HG03196 (cell line): ENCODE results near the gene CCNG1.
A peak's percentile ranks its signal among the peaks of the same experiment; 100 is the strongest.
"Not testable (repeated sequence)": the region's sequence is repeated elsewhere in the genome, so short reads cannot be mapped to it uniquely, and the experiment has no call there.

Source experiments
- ATAC-seq: cut with Tn5 transposase; IDR thresholded peaks from one replicate; pipeline ENCODE4 v1.9.1; 2021; ENCODE audit not compliant: unreplicated experiment

The CCNG1 gene

GRCh38 chr5:163440954-163441353, 3.6 kb downstream of the CCNG1 start:
- ATAC-seq: no peak

- no peak for ATAC-seq
Measured at GRCh38 chr5:163444526-163444925, 7.1 kb downstream of the CCNG1 start.

DNA sequence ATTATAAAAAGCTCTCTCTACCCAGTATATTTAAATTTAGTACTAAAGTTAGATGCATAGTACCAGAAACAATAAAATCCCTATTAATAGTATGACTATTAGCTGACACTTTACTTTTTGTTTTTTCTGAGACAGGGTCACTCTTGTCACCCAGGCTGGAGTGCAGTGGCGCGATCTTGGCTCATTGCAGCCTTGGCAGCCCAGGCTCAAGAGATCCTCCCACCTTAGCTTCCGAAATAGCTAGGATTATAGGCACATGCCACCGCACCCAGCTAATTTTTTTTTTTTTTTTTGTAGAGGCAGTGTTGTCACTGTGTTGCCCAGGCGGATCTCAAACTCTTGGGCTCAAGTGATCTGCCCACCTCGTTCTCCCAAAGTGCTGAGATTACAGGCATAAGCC, 8.0 kb downstream of the CCNG1 start:
- no peak for ATAC-seq

DNA sequence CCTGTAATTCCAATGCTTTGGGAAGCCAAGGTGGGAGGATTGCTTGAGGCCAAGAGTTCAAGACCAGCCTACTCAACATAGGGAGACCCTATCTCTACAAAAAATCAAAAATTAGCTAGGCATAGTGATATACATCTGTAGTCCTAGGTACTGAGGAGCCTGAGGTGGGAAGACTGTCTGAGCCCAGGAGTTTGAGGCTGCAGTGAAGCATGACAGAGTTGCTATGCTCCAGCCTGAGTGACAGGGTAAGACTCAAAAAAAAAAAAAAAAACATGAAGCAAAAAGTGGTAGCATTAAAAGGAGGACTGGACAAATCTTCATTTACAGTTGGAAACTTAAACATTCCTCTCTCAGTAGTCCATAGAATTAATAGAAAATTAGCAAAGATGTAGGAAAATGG, 9.8 kb downstream of the CCNG1 start:
- no peak for ATAC-seq

DNA sequence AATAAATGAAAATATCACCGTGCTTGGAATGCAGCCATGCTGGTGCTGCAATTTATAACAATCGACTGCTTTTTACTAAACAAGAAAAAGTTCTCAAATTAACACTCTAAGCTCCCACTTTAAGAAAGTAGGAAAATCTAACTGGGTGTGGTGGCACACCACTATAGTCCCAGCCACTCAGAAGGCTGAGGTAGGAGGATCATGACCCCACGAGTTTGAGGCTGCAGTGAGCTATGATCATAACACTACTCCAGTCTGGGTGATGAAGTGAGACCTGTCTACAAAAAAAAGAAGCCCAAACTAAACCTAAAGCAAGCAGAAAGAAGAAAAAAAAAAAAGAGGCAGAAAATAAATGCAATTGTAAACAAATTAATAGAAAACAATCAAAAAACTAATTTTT, 10.5 kb downstream of the CCNG1 start:
- no peak for ATAC-seq

GRCh38 chr5:163448491-163448890, 11.1 kb downstream of the CCNG1 start:
- ATAC-seq: no peak

DNA sequence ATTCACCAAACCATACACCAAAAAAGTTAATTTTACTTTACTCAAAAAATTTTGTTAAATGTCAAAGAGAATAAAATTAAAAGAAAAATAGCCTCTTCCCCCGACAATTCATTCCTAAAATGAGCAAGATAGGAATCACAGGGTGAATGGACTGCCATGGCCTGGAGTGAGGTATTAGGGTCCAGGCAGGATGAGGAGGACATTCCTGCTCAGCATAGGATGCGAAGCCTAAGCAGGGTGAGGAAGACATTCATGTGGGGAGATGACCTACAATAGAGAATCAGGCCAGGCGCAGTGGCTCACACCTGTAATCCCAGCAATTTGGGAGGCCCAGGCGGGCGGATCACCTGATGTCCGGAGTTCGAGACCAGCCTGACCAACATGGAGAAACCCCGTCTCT, 14.1 kb downstream of the CCNG1 start:
- no peak for ATAC-seq

- no peak for ATAC-seq
Measured at GRCh38 chr5:163453705-163454104, 16.3 kb downstream of the CCNG1 start.

DNA sequence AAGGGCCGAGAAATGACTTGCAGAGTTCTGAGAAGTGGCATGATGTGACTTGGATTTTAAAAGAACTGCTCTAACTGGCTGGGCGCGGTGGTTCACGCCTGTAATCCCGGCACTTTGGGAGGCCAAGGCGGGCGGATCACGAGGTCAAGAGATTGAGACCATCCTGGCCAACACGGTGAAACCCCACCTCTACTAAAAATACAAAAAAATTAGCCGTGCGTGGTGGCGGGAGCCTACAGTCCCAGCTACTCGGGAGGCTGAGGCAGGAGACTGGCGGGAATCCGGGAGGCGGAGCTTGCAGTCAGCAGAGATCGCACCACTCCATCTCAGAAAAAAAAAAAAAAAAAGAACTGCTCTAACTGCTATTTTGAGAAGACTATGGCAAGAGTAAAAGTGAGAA, 18.0 kb downstream of the CCNG1 start:
- not testable (repeated sequence) for ATAC-seq

- no peak for ATAC-seq
Measured at GRCh38 chr5:163456029-163456589, 18.7 kb downstream of the CCNG1 start.

DNA sequence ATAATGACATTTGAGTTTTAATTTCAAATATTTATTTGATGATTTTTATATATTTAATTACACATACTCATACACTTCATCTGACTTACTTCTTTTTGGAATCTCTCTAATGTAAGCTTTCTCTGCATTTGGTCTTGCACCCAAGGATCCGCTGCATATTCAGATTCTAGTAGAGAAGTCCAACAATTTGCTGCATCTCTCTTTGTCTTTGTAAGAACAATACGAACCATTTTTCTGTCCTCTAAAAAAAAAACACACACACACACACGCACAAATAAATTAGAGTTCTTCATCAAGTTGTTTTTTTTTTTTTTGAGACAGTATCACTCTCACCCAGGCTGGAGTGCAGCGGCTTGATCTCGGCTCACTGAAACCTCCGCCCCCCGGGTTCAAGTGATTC, 19.4 kb downstream of the CCNG1 start:
- no peak for ATAC-seq

GRCh38 chr5:163458778-163459385, 21.5 kb downstream of the CCNG1 start:
- no peak for ATAC-seq

DNA sequence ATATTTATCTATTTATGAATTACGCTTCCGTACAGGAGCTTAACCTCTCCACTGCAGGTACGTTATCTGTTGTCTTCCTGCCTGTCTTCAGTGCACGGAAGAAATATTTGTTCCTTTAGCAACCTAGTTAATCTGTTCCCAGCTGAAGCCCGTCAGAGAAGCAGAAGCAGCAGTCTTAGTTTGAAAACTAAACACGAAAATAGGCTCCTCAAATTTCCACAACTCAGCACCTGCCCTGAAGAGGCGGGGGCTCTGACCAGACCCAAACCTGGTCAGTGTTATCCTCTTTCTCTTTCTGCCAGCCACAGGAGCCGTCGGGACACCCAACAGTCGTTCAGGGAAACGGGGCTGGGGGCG, 22.0 kb downstream of the CCNG1 start:
- peak; percentile 8 for ATAC-seq

GRCh38 chr5:163459819-163460561, 22.6 kb downstream of the CCNG1 start, which contains the start of gene NUDCD2:
NUDCD2 (minus strand) TSS chr5:163460102; CDS start chr5:163460050, 52 bp downstream.
- ATAC-seq: peak; percentile 84

DNA sequence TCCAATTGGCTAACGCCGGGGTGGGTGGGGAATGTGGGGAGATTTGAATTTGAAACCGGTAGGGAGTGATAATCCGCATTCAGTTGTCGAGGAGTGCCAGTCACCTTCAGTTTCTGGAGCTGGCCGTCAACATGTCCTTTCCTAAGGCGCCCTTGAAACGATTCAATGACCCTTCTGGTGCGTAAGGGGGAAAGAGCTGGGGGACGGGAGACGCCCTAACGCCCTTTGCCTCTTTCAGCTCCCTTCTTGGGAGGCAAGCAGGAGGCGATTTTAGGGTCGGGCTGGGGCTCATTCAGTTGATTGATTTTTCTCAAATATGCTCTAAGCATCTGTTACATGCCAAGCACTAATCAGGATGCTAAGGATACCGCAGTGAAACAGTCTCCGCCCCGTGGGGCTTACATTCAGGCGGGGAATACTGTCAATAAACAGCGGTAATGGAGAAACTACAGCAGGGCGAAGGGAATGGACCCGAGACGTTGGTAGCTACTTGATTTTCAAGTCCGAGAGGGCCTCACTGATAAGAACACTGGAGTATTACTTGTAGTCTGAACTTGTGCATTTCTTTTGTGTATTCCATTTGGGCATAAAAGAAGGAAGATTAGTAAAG, 23.3 kb downstream of the CCNG1 start, which contains the start of gene HMMR:
Gene HMMR, plus strand, starts transcription at position 71 of the 610 bp plus-strand sequence. Its CDS starts 61 bp downstream, at position 132.
- peak; percentile 1 for ATAC-seq

- no peak for ATAC-seq
Measured at GRCh38 chr5:163463063-163463435, 25.7 kb downstream of the CCNG1 start.

DNA sequence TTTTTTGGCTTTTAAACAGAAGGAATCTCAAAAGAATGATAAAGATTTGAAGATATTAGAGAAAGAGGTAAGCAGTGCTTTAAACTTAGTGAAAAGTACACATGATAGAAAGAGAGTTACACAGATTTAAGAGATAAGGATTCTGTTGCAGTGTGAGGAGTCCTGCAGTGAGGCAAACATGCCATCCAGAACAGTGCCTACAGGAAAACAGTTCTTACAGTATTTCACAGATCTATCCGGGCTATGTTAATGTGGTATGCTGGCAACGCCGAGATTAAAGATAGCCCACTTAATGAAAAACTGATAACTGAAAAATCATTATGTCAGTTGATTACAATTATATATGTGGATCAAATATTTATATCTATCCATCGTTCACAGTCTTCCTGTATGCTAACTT, 30.3 kb downstream of the CCNG1 start:
- ATAC-seq: no peak

DNA sequence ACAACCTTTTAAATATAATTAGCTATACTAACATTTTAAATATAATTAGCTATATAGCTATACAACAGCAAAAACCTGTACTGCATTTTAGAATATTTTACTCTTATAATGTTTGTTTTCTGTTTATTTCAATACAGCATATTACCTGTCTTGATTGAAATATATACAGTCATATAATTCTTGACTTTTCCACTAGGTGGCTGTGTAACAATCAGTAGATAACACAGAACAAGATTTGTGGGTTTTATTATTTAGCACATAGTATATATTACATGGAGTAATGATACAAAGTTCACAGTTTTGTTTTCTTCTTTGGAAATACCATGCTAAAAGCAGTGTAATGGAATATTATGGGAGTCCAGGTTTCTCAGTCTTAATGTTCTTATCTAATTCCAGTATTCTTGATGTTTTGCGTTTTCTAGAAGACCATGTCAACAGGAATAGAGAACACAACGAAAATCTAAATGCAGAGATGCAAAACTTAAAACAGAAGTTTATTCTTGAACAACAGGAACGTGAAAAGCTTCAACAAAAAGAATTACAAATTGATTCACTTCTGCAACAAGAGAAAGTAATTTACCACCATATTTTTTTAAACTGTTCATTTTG, 36.3 kb downstream of the CCNG1 start:
- no peak for ATAC-seq

DNA sequence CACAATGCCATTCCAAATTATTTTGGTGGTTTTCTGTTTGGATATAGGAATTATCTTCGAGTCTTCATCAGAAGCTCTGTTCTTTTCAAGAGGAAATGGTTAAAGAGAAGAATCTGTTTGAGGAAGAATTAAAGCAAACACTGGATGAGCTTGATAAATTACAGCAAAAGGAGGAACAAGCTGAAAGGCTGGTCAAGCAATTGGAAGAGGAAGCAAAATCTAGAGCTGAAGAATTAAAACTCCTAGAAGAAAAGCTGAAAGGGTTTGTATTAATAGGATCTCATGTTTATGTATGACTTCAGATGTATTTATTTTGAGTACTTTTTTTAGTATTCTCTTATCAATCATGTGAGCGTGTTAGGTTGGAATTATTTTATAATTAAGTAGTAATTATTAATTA, 38.0 kb downstream of the CCNG1 start:
- ATAC-seq: no peak

DNA sequence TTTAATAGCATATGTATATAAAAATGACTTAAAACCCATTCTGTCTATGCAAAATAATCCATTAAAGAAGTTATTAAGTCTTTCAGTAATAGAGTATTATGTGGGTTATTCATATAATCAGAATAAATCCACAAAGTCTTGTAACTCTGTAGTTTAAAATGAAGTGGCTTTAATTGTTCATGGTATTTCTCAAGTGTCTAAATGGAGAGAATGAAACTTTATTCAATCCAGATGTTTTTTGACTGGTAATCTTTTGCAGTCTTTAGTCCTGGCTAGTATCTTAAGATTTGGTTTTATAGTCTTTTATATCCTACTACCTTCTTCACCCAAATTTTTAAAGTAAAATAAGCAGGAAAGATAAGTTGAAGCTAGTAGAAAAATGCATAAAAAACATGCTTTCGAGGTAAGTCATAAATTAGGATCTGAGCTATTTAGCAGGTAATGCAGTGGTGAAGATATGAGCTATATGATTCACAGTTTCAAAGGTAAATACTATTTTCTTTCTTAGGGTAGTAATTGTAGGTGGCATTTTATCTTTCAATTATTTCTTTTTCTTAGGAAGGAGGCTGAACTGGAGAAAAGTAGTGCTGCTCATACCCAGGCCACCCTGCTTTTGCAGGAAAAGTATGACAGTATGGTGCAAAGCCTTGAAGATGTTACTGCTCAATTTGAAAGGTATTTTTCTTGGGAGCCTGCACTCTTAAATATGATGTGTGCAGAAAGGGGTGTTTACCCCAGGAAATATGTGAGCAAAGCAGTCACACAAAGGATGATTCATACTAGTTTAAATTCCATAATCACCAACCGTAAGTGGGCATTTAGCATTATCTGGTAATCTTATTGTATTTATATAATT, 41.0 kb downstream of the CCNG1 start:
- no peak for ATAC-seq

- no peak for ATAC-seq
Measured at GRCh38 chr5:163478982-163479271, 41.5 kb downstream of the CCNG1 start.
